Measurements from ENCODE around the gene LRG1.

LRG1 gene

GRCh38 chr19:4537953-4538600 lies 1.8 kb downstream of the LRG1 start:
- H3K4me1 ChIP-seq (ENCODE audit: insufficient read depth, poor library complexity, severe bottlenecking), result no peaks in the 10 kb centered on the region
- TF ChIP-seq CTCF (IDR thresholded peaks at IDR 0.05; ENCODE audit: poor library complexity, severe bottlenecking), result no peak
- DNase-seq (ENCODE audit: low spot score) (no peak), ATAC-seq (ENCODE audit: low read depth) (no peak)
- H3K27ac ChIP-seq (ENCODE audit: poor library complexity, severe bottlenecking), result no peak overlapping the region
- H3K9me3 ChIP-seq (ENCODE audit: severe bottlenecking), result no peaks in the 10 kb centered on the region
- H3K4me3 ChIP-seq (ENCODE audit: severe bottlenecking), result no peak overlapping the region
- no peaks in the 10 kb centered on the region for H3K36me3 ChIP-seq (ENCODE audit: low read depth)
- H3K27me3 ChIP-seq (ENCODE audit: insufficient read depth, poor library complexity, severe bottlenecking), result no peaks in the 10 kb centered on the region

- no peak for ATAC-seq (ENCODE audit: low read depth)
- Histone ChIP-seq H3K4me3 (ENCODE audit: severe bottlenecking) (no peak overlapping the region), H3K36me3 (ENCODE audit: low read depth) (no peaks in the 10 kb centered on the region), H3K27me3 (ENCODE audit: insufficient read depth, poor library complexity, severe bottlenecking) (no peaks in the 10 kb centered on the region), H3K4me1 (ENCODE audit: insufficient read depth, poor library complexity, severe bottlenecking) (no peaks in the 10 kb centered on the region), H3K27ac (ENCODE audit: poor library complexity, severe bottlenecking) (no peak overlapping the region), H3K9me3 (ENCODE audit: severe bottlenecking) (no peaks in the 10 kb centered on the region)
- no peak for DNase-seq (ENCODE audit: low spot score)
- TF ChIP-seq CTCF (IDR thresholded peaks at IDR 0.05; ENCODE audit: poor library complexity, severe bottlenecking), result no peak
These were observed 3.0 kb downstream of the LRG1 start for GRCh38 chr19:4536798-4537197.

GRCh38 chr19:4534836-4535658 lies 4.8 kb downstream of the LRG1 start, which contains the start of gene PLIN5:
PLIN5 (minus strand) TSS chr19:4535224; CDS start chr19:4534074, 1,150 bp downstream.
- no peaks in the 10 kb centered on the region for H3K36me3 ChIP-seq (ENCODE audit: low read depth)
- ATAC-seq (ENCODE audit: low read depth) (peak; percentile 74), DNase-seq (ENCODE audit: low spot score) (no peak)
- no peak for TF ChIP-seq CTCF (IDR thresholded peaks at IDR 0.05; ENCODE audit: poor library complexity, severe bottlenecking)
- H3K27me3 ChIP-seq (ENCODE audit: insufficient read depth, poor library complexity, severe bottlenecking), result no peaks in the 10 kb centered on the region
- H3K4me1 ChIP-seq (ENCODE audit: insufficient read depth, poor library complexity, severe bottlenecking), result no peaks in the 10 kb centered on the region
- H3K27ac ChIP-seq (ENCODE audit: poor library complexity, severe bottlenecking), result no peak within 1 kb of the TSS
- H3K4me3 ChIP-seq (ENCODE audit: severe bottlenecking), result no peak within 1 kb of the TSS
- no peaks in the 10 kb centered on the region for H3K9me3 ChIP-seq (ENCODE audit: severe bottlenecking)

GRCh38 chr19:4533835-4534424 lies 5.9 kb downstream of the LRG1 start:
- Histone ChIP-seq H3K4me3 (ENCODE audit: severe bottlenecking) (no peak overlapping the region), H3K27me3 (ENCODE audit: insufficient read depth, poor library complexity, severe bottlenecking) (no peaks in the 10 kb centered on the region), H3K4me1 (ENCODE audit: insufficient read depth, poor library complexity, severe bottlenecking) (no peaks in the 10 kb centered on the region), H3K27ac (ENCODE audit: poor library complexity, severe bottlenecking) (no peak overlapping the region), H3K9me3 (ENCODE audit: severe bottlenecking) (no peaks in the 10 kb centered on the region), H3K36me3 (ENCODE audit: low read depth) (no peaks in the 10 kb centered on the region)
- no peak for TF ChIP-seq CTCF (IDR thresholded peaks at IDR 0.05; ENCODE audit: poor library complexity, severe bottlenecking)
- DNase-seq (ENCODE audit: low spot score) (no peak), ATAC-seq (ENCODE audit: low read depth) (no peak)

Data from RWPE2 (cell line).